ENCODE data around the gene GAB1.

- TF ChIP-seq REST (IDR thresholded peaks at IDR 0.05): no peak
- no peak for TF ChIP-seq CTCF (IDR thresholded peaks at IDR 0.05; ENCODE audit: low read depth, low read length, missing input control)
- TF ChIP-seq MAX (IDR thresholded peaks at IDR 0.05): no peak
- no peak for TF ChIP-seq YY1 (IDR thresholded peaks at IDR 0.05)
- no peak for TF ChIP-seq EGR1 (IDR thresholded peaks at IDR 0.05; ENCODE audit: low read depth in 2 of 2)
- TF ChIP-seq, protein P1, sequence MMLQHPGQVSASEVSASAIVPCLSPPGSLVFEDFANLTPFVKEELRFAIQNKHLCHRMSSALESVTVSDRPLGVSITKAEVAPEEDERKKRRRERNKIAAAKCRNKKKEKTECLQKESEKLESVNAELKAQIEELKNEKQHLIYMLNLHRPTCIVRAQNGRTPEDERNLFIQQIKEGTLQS (IDR thresholded peaks at IDR 0.05): no peak
Observed at GRCh38 chr4:143345356-143345755, 8.7 kb downstream of the GAB1 start.

Data from liver (tissue), 3 donors.